HG03064 (cell line): ENCODE data around the gene ANO10.
"Not testable (repeated sequence)": the region's sequence is repeated elsewhere in the genome, so short reads cannot be mapped to it uniquely, and the experiment has no call there.

Experiments used
- ATAC-seq: cut with Tn5 transposase; IDR thresholded peaks from one replicate; pipeline ENCODE4 v1.9.1; 2021; ENCODE audit warnings: low read depth; ENCODE audit not compliant: unreplicated experiment

Gene ANO10

DNA sequence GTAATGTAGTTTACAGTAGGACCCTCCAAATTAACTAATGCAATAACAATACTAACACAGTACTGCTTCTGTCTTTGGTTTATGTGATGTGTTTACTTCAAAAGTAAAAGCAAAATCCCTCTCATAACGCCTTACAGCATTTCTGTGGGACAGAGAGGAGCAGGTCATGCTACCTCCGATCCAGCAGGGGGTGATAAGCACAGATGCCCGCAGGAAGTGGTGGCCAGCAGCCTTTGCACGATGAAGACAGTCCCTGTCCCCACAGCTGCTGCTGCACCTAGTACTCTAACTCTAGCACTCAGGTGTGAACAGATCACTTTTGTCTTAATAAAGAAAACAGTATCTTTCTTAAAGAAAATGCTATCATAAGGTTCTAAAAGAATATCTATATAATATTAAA lies 38.3 kb downstream of the ANO10 start:
- ATAC-seq, result no peak

DNA sequence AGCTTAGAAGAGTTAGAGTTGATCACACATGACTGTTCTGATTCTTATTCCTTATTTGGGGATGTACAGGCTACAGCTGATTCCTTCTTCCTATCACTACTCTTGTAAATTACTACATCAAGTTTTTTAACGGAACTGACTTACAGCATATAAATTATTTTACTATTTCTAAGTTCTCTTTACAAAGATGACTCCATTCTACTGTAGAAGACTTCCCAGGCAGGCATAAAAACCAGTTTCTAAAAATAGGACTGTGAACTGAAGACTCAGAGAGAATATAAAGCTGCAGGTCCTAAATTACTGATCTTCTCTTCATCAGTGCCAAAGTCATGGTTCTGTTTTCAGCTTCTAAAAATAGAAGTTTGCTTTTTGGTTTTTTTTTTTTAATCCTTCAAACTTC lies 38.9 kb downstream of the ANO10 start:
- ATAC-seq, result no peak

DNA sequence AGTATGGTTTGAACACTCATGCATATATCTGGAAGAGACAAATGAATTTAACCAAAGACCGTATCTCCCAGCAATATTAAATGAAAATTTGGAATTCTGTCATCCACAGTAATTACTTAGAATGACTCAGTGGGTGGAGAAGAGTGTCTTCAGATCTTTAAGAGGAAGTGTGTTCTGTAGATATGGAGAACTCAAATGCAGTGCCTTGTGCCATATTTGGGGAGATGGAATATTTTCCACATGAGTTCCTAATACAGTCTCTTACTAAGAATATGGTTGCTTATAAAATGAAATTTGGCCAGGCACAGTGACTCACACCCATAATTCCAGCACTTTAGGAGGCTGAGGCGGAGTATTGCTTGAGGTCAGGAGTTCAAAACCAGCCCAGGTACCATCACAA lies 40.5 kb downstream of the ANO10 start:
- ATAC-seq, result no peak

DNA sequence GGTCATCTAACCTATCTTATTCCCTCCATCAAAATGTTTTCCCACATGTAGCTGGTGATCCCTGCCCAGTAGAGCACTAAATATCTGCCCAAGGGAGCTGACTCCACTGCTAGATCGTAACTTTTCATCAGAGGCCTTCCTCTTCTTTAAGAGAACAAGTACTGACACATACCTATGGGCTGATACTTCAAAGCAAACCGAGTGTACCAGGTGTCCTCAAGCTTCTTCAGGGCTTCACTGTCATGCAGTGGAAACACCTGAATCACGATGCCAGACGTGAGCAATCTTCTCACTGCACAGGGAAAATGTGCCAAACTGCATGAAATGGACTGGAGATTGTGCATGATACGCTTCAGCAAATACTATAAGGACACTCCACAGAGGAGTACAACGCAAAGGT lies 41.6 kb downstream of the ANO10 start:
- no peak for ATAC-seq

DNA sequence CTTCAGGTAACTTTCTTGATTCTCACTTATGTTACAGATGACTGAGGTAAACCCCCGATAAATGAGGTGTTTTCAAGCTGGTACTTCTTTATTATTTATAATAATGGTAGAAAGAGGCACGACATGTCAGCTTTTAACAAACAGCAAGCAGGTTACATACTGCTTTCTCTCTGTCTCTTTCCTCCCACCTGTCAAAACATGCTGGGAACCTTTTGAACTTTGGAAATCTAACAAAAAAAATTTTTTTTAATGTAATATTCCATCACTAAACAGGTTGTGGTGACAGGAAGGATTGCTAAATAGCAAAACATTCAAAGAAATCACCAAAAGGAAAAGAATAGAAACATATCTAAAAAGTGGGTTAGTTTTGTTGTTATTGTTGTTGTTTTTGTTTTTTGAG lies 48.2 kb downstream of the ANO10 start:
- ATAC-seq, result no peak

DNA sequence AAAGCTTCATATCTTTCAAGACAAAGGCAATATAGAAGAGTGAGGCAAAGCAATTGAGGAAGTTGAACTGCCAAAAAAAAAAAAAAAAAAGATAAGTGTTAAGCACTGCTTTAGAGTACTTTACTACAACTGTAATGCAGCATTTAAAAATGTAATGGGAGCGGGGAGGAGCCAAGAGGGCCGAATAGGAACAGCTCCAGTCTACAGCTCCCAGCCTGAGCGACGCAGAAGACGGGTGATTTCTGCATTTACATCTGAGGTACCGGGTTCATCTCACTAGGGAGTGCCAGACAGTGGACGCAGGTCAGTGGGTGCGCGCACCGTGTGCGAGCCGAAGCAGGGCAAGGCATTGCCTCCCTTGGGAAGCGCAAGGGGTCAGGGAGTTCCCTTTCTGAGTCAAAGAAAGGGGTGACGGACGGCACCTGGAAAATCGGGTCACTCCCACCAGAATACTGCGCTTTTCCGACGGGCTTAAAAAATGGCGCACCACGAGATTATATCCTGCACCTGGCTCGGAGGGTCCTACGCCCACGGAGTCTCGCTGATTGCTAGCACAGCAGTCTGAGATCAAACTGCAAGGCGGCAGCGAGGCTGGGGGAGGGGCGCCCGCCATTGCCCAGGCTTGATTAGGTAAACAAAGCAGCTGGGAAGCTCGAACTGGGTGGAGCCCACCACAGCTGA lies 56.0 kb downstream of the ANO10 start:
- not testable (repeated sequence) for ATAC-seq

DNA sequence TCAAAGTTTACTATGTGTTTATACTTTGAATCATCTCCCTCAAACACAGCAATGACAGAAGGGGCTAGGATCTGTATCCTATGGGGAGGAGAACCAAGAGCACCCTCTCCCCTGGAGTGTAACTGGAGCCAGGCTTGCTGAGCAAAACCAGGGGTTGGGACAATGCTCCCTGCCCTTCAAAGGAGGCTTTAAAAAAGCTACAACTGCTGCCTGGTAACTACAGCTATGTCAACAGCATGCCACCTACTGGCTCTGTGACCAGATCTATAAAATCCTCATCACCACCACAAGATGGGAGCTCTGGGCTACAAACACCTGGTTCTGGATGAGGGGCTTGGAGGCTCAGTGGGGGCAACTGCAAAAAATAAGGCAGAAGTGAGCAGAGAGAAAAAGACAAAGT lies 61.9 kb downstream of the ANO10 start:
- ATAC-seq, result no peak

DNA sequence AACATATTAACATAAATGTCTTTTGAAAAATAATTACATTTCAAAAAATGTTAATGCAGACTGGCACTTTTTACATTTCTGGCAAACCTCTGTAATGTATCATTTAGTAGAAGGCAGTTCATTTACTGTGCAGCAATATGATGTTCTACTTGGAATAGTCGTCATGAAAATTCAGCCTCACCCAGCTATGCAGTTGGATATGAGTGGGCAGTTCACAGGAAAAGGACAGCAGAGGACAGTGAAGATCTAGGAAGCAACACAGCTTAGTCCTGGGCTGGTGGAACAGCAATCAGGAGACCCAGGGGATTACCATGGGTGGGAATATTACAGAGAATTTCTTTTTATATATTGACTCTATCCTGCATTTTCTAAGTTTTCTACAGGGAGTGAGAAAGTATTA lies 63.6 kb downstream of the ANO10 start:
- no peak for ATAC-seq

DNA sequence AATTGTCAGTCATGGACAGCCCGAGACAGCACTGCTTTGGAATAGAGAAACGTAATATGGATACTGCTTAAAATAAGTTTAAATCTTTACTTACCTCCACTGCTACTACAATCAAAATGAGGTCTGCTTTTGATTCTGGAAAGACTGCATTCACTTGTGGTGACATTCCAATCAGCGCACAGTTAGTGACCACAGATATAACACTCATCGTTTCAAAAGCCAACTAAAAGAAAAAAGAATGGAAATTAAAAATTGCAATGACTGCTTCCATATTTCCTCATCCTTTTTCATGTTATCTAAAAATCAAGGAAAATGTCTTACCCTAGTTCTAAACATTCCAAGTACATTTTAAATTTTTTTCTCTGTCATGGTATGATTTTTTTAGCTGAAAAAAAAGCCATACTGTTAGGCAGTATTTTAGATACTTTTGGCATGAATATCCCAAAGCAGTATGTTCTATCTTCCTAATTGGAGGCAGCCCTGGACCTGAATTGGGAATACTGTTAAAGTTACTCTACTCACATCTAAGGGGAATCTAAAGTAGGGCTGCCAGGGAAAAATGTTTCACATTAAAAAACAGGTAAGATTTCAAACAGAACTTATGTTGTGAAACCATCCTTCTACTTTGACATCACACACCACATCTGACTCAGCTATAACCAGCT lies 72.1 kb downstream of the ANO10 start:
- no peak for ATAC-seq

DNA sequence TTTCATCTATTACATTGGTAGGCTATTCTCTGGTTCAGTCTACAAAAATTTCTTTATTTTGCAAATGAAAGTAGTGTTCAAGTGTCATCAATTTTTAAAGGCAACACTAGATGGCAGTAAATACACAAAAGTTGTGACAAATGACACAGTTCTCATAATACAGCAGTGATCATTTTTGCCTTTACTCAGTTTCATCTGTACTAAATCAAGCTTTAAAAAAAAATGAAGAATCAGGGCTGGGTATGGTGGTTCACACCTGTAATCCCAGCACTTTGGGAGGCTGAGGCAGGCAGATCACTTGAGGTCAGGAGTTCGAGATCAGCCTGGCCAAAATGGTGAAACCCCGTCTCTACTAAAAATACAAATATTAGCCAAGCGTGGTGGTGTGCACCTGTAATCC lies 77.5 kb downstream of the ANO10 start:
- not testable (repeated sequence) for ATAC-seq

DNA sequence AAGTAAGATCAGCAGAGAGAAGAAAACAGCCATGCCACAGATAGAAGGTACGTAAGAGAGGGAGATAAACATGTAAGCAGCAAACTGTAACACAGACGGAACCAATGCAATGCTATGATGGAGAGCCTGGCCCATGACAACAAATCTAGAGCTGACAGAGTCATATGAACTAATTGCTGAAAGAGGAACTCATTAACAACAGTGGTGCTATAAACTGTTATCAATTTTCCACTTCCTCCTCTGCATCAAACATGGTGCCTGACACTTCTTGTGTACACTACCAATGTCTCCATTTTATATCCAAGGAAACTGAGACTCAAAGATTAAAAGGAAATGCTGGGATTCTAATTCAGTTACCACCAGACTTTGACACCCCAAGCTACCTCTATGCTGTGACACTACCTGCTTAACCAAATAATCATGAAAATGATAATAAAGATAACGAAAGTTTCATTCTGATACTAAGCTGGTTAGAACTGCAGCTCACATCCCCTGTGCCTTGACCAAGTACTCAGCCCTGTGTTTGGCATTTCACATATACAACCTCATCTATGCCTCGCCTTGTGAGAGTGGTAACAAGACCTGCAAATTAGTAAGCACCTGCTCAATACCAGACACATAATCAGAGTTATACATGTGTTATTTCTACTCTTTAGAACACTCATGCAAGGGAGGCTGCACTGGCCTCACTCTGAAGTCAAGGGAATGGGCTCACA lies 79.3 kb downstream of the ANO10 start:
- ATAC-seq, result no peak

DNA sequence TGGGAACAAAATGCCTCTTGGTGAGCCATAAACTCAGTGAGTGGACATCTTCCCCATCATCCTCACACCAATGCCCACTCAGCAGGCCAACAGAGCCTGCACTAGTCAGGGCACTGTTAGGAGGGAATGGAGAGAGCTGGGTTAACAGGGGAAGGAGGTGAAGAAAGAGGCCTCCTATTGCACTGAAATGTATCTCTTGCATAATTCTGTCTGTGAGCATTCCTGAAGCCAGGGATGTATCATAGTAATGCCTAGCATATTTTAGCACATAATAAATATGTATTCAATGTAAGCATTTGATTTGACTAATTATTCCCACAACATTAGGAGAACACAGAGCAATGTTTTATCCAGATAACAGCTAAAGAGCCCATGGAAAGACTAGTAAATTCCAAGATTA lies 81.2 kb downstream of the ANO10 start:
- ATAC-seq, result no peak

DNA sequence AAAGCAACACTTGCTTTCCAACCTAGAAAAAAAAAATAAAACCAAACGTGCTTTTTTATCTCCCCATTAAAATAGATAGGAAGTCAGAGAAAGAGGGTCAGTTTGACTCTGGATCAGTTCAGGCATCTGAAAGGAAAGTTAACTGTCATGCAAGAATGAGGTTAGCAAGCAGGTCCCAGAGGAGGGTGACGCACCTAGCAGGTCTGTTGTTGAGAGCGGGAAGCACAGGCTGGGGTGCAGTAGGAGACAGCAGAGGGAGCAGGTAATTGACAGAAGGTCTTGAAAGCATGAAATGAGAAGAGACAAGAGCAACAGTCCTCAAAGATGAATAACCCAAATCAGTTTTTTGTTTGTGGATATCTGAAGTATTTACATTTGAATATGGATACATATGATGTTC lies 82.5 kb downstream of the ANO10 start:
- no peak for ATAC-seq

DNA sequence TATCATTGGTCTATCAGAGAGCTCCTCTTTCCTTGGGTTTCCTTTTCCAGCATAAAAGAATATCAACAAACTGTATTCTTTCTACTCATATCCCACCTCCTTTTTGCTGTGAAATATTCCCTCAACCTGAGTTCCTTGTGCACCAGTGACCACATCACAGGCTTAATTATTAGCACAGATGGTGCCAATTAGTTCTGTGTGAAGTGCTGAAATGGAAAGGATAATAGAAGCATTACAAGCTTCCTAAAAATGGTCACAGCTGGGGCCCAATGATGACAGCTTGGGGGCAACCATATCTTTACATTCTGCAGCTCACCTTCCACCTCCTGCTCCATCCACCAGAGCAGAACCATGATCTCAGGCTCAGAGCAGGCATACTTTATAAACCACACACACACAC lies 84.6 kb downstream of the ANO10 start:
- ATAC-seq, result no peak

DNA sequence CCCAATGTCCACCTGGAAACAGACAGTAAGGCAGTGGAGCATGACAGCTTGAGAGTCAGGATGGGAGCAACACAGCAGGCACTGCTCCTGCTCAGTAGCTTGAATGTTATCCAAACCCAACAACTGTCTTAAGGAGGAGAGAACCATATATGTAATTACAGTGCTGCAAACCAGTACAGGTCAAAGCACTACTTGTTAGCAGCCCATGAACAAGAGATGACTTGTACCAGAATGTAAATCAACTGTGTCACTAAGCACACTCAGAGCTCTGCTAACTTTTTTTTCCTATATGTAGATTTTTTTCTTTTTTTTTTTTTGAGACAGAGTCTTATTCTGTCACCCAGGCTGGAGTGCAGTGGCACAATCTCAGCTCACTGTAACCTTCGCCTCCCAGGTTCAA lies 87.1 kb downstream of the ANO10 start:
- ATAC-seq, result no peak

DNA sequence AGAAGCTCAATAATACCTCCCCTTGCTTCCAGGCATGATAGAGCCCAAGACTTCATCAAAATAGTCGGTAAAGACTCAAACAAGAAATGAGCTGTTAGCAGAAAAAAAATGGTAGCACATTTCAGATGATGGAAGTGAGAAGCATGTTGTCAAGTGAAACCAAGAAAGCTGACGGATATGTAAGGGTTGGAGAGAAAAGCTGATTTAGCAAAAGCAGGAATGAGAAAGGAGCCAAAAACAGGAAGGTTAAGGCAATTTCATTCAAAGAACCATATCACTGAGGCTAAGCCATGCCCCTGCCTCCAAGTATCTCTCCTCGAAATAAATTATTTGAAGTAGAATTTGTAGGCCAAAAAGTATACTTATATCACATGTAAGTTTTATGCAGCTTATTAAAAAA lies 88.8 kb downstream of the ANO10 start:
- ATAC-seq, result no peak

DNA sequence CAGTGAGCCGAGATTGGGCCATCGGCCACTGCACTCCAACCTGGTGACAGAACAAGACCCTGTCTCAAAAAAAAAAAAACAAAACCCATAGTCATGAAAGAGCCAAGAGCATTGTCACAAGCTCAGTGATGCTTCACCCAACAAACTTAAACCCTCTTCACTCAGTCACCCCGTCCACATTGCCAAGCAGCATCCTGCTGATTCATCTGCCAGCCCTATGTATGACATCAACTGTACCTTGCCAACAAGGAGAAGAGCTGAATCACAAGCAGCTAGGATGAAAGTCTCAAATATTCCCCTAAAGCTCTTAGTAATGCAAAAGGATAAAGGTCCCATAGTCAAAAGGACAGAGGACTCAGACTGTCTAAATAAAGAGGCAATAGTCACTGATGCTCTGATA lies 90.0 kb downstream of the ANO10 start:
- ATAC-seq, result no peak

DNA sequence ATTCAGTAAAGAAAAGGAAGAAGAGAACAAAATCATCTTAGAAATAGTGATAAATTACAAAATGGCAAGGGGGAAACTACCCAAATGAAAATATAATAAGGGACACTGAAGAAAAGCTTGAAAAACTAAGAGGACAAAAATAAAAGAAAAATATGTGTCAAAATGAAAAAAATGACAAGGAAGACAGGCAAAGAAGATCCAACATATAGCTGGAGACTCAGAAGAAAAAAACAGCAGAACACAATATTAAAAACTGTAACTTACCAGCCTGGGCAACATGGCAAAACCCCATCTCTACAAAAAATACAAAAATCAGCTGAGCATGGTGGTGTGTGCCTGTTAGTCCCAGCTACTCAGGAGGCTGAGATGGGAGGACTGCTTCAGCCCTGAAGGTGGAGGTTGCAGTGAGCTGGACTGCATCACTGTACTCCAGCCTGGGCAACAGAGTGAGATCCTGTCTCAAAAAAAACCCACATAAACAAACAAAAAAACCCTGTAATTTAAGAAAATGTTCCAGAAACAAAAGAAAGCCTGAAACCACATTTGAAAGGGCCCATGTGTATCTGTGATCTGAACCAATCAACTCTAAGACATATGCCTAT lies 93.2 kb downstream of the ANO10 start:
- ATAC-seq, result no peak

DNA sequence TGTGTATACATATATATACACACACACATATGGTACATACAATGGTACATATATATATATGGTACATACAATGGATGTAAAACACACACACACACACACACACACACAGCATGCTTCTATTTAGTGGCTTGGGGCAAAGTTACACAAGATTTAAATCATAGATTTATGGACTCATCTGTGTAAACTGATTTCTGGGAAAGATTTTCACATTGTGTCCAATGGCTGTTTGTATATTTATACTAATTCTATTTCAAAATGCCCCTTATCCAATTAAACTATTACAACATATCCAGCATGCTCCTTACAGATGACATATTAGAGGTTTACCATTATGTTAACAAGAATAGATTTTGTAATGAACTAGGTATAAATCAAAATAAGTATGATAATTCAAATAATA lies 94.9 kb downstream of the ANO10 start:
- no peak for ATAC-seq

DNA sequence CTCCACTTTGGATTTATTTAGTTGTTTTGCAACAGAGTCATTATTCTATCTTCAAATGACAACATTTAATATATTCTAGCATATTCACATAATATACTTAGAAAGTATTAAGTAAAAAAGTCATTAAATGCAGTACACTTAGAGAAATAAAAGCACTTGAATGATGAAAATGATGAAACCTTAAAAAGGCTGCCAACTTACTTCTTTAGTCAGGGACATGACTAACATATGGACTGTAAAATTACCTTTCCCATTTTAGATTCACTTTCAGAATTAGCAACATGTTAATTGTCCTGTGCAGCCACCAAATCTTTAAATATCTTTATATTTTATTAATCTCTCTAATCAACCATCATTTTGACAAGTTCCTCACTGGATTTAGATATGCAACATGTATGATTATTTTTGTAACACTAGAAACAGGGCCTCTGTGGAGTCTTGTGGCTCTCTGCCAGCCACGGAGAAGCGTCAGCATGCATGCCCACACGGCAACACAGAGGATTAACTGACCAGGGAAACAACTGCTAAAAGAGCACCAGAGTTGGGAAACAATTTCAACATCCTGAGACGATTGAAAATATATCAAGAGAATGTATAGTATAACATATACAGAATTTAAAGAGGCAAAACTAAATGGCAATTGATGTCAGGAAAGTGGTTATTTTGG lies 95.7 kb downstream of the ANO10 start:
- no peak for ATAC-seq

DNA sequence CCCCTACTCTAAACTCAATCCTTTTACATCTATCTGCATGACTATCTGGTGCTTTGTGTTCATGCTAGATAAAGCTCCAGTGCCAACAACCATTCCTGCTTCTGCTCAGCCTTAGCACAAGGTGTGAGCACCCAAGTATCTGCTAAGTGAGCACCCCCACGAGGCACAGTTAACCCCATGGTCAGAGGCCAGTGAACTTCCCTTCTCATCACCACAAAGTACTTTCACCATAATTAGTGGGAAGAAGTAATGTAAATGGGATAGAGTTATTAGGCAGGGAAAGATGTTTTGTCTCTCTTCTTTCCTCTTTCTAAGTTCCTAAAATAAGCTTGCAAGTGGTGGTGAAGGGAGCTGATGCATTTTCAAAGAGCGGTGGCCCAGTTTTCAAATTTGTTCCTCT lies 96.4 kb downstream of the ANO10 start:
- no peak for ATAC-seq
